Neutrophil (primary cell): Measurements from ENCODE around the gene VIT.

ENCODE experiments used
- H3K27ac ChIP-seq: fragments of 200-600 bp; sonication (generic); 2 replicates; pipeline ENCODE4 v1.5.1; 2016; ENCODE audit warnings: mild to moderate bottlenecking, moderate library complexity
- H3K27me3 ChIP-seq: fragments of 200-600 bp; sonication (generic); 2 replicates; pipeline ENCODE4 v1.6.0; 2016; ENCODE audit warnings: mild to moderate bottlenecking
- H3K36me3 ChIP-seq: fragments of 200-600 bp; sonication (generic); 2 replicates; pipeline ENCODE4 v1.5.1; 2017
- H3K4me1 ChIP-seq, 2 experiments: fragments of 200-600 bp in 1 of 2; sonication (generic) in 1 of 2; 1 replicate in 1 of 2; 2 replicates in 1 of 2; pipeline versions ENCODE4 v1.5.1 to v1.6.1; 2013 to 2016; ENCODE audit warnings: low read depth in 1 of 2, low read length in 1 of 2, mild to moderate bottlenecking in 1 of 2, moderate library complexity in 1 of 2; ENCODE audit not compliant: control insufficient read depth in 1 of 2, insufficient read depth in 1 of 2
- H3K4me3 ChIP-seq, 2 experiments: fragments of 200-600 bp in 1 of 2; sonication (generic) in 1 of 2; 1 replicate in 1 of 2; 2 replicates in 1 of 2; pipeline ENCODE4 v1.5.1; 2013 to 2016; ENCODE audit warnings: low read depth in 1 of 2, low read length in 1 of 2, mild to moderate bottlenecking in 1 of 2, moderate library complexity in 1 of 2
- H3K9me3 ChIP-seq: fragments of 200-600 bp; sonication (generic); 2 replicates; pipeline ENCODE4 v1.5.1; 2016
- CTCF ChIP-seq: fragments of 200-600 bp; sonication (generic); IDR thresholded peaks from 2 replicates; pipeline ENCODE4 v1.5.1; 2016; ENCODE audit warnings: antibody characterized with exemption

VIT gene

DNA sequence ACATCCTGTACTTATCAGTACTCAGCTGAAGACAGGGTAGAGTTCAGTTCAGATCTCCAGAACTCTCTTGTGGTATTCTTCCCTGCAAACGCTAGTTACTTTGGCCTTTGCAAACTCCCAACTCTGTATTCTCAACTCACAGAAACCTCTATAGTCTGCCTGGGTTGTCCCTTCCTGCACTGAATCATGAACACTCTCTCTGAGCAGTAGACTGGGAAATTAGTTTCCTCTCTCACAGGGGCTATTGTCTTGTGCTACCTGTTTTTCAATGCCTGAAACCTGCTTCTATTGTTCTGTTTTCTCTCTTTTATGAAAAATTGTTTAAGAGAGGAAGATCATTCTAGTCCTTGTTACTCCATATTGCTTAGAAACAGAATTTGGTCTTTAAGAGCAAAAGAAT lies 134.7 kb downstream of the VIT start:
- Histone ChIP-seq H3K27me3 (peaks cover 3% of the 10 kb centered on the region), H3K4me3 (no peak overlapping the region)
- no peak for TF ChIP-seq CTCF

DNA sequence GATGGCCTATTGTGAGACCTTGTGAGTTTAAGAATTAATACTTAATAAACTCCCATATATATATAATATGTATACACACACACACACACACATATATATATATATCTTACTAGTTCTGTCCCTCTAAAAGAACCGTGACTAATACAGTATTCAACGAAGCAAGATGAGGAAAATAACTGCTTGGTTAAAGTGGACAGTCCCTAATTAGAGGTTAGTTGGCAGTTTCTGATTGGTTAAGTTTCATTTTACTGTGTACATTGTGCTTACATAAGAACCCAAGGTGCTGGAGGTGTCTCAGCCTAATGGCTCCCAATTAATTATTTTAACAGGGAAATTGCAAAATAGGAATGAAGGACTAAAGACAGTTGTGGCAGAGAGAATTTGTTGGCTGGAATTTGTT lies 137.7 kb downstream of the VIT start:
- H3K4me3 ChIP-seq: no peak overlapping the region
- H3K27me3 ChIP-seq: no peaks in the 10 kb centered on the region
- no peaks in the 10 kb centered on the region for H3K9me3 ChIP-seq
- no peaks in the 10 kb centered on the region for H3K36me3 ChIP-seq
- H3K4me1 ChIP-seq: no peaks in the 10 kb centered on the region
- H3K27ac ChIP-seq: no peak overlapping the region
- TF ChIP-seq CTCF: no peak

More for the DNA sequence above, 134.7 kb downstream of the VIT start:
- Histone ChIP-seq H3K9me3 (no peaks in the 10 kb centered on the region), H3K4me1 (no peaks in the 10 kb centered on the region), H3K36me3 (no peaks in the 10 kb centered on the region), H3K27ac (no peak overlapping the region)

GRCh38 chr2:36834731-36835524 lies 138.4 kb downstream of the VIT start:
- Histone ChIP-seq H3K4me3 (no peak overlapping the region), H3K9me3 (no peaks in the 10 kb centered on the region), H3K4me1 (no peaks in the 10 kb centered on the region), H3K27ac (no peak overlapping the region), H3K27me3 (no peaks in the 10 kb centered on the region), H3K36me3 (no peaks in the 10 kb centered on the region)
- no peak for TF ChIP-seq CTCF

DNA sequence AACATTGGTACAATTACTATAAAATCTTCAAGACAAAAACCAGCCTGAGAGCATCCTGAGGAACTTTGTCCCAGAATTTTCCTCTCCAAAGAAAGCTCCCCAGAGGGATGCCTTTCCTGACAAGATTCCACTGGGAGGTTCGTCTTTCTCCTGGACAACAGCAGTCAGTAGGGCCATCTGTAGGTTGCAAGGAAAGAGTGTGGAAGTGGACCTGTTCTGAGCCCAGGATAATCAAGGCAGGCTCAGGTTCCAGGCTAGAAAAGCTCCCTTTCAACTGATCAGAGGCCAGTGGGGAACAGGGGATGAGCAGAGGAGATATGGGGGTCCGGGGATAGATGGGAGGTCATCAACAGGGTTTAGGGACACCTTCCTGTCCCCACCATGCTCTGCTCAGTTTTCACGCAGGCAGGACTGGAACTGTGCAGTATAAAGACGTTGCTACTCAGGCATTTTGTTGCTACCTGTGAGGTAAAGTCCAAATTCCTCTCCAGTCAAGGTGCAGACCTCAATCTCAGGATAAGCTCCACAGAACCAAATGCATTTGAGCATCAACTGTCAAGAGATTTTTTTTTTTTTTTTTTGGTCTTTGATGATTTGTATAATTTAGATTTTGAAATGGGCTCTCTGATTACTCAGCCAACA lies 143.6 kb downstream of the VIT start:
- TF ChIP-seq CTCF: no peak
- no peaks in the 10 kb centered on the region for H3K9me3 ChIP-seq
- no peak overlapping the region for H3K27ac ChIP-seq
- H3K27me3 ChIP-seq: no peaks in the 10 kb centered on the region
- H3K4me1 ChIP-seq: no peaks in the 10 kb centered on the region
- H3K4me3 ChIP-seq: no peak overlapping the region
- peaks cover 10% of the 10 kb centered on the region for H3K36me3 ChIP-seq

DNA sequence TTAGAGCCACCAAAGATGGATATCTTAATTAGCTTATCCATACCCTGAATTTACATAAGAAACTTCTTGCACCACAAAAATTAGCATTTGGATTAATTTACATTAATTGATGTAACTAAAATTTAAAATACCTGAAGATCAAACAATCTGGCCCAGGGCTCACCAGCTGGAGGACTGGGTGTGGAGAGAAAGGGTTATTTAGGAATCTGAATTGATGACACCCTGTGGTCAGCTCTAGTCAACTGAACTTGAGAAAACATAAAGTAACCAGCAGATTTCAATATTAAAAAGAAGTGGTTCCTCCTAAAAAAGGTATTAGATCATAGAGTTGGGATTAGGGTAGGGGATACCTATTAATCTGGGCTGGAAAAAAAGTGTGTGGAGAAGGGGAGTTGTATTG lies 147.3 kb downstream of the VIT start:
- no peak overlapping the region for H3K4me3 ChIP-seq
- H3K4me1 ChIP-seq: no peaks in the 10 kb centered on the region
- peaks cover 34% of the 10 kb centered on the region for H3K36me3 ChIP-seq
- H3K9me3 ChIP-seq: no peaks in the 10 kb centered on the region
- no peak overlapping the region for H3K27ac ChIP-seq
- TF ChIP-seq CTCF: no peak
- H3K27me3 ChIP-seq: no peaks in the 10 kb centered on the region
